Neural crest cell (in vitro differentiated cells): ENCODE results near the gene AUTS2. TPM values are rescaled to one million over a fixed set of nuclear protein-coding genes. Genes with fewer than 3 reads are reported as not detected.

Source experiments
- DNase-seq: peaks from one replicate; pipeline ENCODE4 v3.0.0; 2021; ENCODE audit warnings: low read depth, mixed read lengths, low spot score
- H3K27ac Mint-ChIP-seq: one replicate; pipeline ENCODE4 v1.8.0; 2021; ENCODE audit warnings: mild to moderate bottlenecking, mixed read lengths; ENCODE audit not compliant: unreplicated experiment
- H3K27me3 Mint-ChIP-seq: 2 replicates; pipeline ENCODE4 v1.8.0; 2021; ENCODE audit warnings: low read depth, mild to moderate bottlenecking, mixed read lengths
- H3K36me3 Mint-ChIP-seq: 2 replicates; pipeline ENCODE4 v1.8.0; 2021; ENCODE audit warnings: low read depth, mild to moderate bottlenecking, mixed read lengths
- H3K4me1 Mint-ChIP-seq: 2 replicates; pipeline ENCODE4 v1.8.0; 2021; ENCODE audit warnings: mixed read lengths
- H3K4me3 Mint-ChIP-seq: one replicate; pipeline ENCODE4 v1.8.0; 2021; ENCODE audit warnings: mild to moderate bottlenecking, mixed read lengths
- H3K9me3 Mint-ChIP-seq: 2 replicates; pipeline ENCODE4 v1.8.0; 2021; ENCODE audit warnings: mixed read lengths
- CTCF ChIP-seq: fragments of 200-600 bp; sonication (generic); conservative IDR thresholded peaks from 2 replicates; pipeline ENCODE4 v1.5.0; 2021; ENCODE audit warnings: antibody characterized with exemption, mild to moderate bottlenecking
- long read RNA-seq: library from polyadenylated mRNA; unstranded; transcript quantifications from one replicate; pipeline ENCODE4 v2.0.0, GENCODE V29; 2020
- total RNA-seq: library from RNA; stranded (reverse); gene quantifications from 2 replicates; pipeline ENCODE4 v1.2.1, GENCODE V29; 2021

The AUTS2 gene
- 148 and 152 TPM in 2 replicates for total RNA-seq
- long read RNA-seq, partial matches to known transcripts, result 0 of 43 reads
- long read RNA-seq, other reads (novel, unspliced or antisense), result 43 of 43 reads

GRCh38 chr7:69598081-69598486, at the start of gene AUTS2:
Gene AUTS2 (plus strand): TSS chr7:69598475. CDS start chr7:69599654, 1,179 bp downstream.
- Mint-ChIP-seq H3K27ac (peak within 1 kb of the TSS; percentile 95), H3K36me3 (no peaks in the 10 kb centered on the region), H3K9me3 (no peaks in the 10 kb centered on the region), H3K4me3 (peak within 1 kb of the TSS; percentile 90), H3K27me3 (peaks cover 43% of the 10 kb centered on the region), H3K4me1 (peaks cover 18% of the 10 kb centered on the region)
- DNase-seq, result peak; percentile 79
- TF ChIP-seq CTCF, result no peak

- no peaks in the 10 kb centered on the region for H3K4me1 Mint-ChIP-seq
- H3K27me3 Mint-ChIP-seq, result no peaks in the 10 kb centered on the region
- no peaks in the 10 kb centered on the region for H3K36me3 Mint-ChIP-seq
- H3K4me3 Mint-ChIP-seq, result no peak overlapping the region
- no peaks in the 10 kb centered on the region for H3K9me3 Mint-ChIP-seq
- DNase-seq, result no peak
- H3K27ac Mint-ChIP-seq, result no peak overlapping the region
- no peak for TF ChIP-seq CTCF
Measured at GRCh38 chr7:69550991-69551390, 47.3 kb upstream of the AUTS2 start.

GRCh38 chr7:69553190-69553589, 45.1 kb upstream of the AUTS2 start:
- Mint-ChIP-seq H3K4me1 (no peaks in the 10 kb centered on the region), H3K27ac (no peak overlapping the region), H3K27me3 (no peaks in the 10 kb centered on the region), H3K4me3 (no peak overlapping the region), H3K36me3 (no peaks in the 10 kb centered on the region), H3K9me3 (no peaks in the 10 kb centered on the region)
- TF ChIP-seq CTCF, result no peak
- DNase-seq, result no peak

GRCh38 chr7:69561266-69561960, 36.9 kb upstream of the AUTS2 start:
- DNase-seq, result no peak
- no peaks in the 10 kb centered on the region for H3K9me3 Mint-ChIP-seq
- no peaks in the 10 kb centered on the region for H3K4me1 Mint-ChIP-seq
- H3K36me3 Mint-ChIP-seq, result no peaks in the 10 kb centered on the region
- no peak overlapping the region for H3K27ac Mint-ChIP-seq
- H3K27me3 Mint-ChIP-seq, result no peaks in the 10 kb centered on the region
- H3K4me3 Mint-ChIP-seq, result no peak overlapping the region
- no peak for TF ChIP-seq CTCF

- no peak for TF ChIP-seq CTCF
- Mint-ChIP-seq H3K4me1 (no peaks in the 10 kb centered on the region), H3K36me3 (no peaks in the 10 kb centered on the region), H3K27me3 (peaks cover 19% of the 10 kb centered on the region), H3K27ac (no peak overlapping the region), H3K4me3 (no peak overlapping the region), H3K9me3 (no peaks in the 10 kb centered on the region)
- DNase-seq, result no peak
Measured at GRCh38 chr7:69564454-69565417, 33.5 kb upstream of the AUTS2 start.
